GM19043 (cell line): Measurements from ENCODE around the gene SNX17.

Experiments used
- ATAC-seq: cut with Tn5 transposase; IDR thresholded peaks from one replicate; pipeline ENCODE4 v1.9.1; 2021; ENCODE audit warnings: low read depth; ENCODE audit not compliant: unreplicated experiment

The SNX17 gene

DNA sequence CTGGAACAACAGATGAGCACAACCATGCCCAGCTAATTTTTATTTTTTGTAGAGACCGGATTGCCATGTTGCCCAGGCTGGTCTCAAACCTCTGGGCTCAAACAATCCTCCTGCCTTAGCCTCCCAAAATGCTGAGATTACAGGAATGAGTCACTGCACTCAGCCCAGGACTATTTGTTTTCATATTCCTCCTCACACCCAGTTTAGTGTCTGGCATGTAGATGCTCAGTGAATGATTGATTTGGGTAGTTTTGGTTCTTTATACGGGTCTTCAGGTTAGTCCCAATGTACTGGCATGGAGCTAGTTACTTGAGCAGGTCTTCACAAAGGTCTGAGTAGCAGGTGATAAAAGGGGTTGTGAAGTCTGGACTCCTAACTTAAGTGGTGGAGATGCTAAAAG, 6.5 kb upstream of the SNX17 start:
- no peak for ATAC-seq

DNA sequence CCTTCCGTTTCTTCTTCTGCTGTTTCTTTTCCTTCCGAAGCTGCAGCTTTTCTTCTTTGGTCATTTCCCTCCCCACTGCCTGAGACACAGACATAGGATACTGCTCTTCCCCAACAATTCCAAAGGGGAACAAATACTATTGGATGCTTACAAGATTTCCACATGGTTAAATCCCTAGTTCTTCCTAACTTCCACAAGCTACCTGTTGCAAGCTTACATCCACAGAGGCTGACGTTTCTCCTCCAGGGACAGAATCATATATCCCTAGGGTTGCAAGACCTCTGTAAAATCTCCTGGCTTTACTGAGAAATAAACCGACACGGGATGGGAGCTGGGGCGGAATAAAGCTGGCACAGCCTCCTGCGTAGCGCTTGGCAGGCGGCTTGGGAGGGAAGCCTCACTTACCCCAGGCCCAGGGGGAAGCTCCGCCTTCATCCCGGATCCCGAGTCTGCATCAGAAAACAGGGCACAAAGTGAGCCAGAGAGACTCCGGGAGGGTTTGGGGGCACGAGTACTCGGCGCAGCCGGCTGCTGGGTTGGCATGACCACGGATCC, 868 bp upstream of the SNX17 start:
- ATAC-seq: no peak

DNA sequence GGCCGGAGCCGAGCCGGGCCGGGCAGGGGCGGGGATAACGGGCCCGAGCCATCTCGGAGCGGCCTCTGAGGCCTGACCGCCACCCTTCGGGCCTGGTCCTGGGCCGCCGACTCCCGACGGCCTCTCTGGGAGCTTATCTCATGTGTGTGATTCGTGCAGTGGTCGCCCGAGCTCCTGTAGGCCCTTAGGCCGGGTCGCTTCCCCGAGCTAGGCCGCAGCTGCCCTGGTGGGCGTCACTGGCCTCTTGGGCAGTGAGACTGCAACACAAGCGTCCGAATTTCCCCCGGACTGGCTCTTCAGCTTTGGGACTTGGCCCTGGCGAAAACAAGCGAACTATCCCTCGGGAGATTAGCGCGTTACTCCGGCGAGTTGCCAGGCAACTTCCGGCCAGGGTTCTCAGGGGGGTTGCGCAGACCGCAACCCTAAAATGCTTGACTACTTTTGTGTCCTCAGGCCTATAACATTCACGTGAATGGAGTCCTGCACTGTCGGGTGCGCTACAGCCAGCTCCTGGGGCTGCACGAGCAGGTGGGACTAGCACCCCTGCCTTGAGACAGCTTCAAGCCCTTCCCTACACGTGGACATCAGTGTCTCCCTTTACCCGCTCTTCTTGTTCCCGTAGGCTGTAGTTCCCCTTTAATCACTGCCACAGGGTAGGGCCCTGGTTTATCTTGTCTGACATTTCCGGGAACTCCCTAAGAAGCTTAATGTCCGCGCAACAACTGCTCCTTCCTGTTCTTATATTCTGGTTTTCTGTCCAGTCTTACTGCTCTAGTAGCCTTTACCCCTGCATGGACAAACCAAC, 602 bp downstream of the SNX17 start:
- peak; percentile 16 for ATAC-seq

DNA sequence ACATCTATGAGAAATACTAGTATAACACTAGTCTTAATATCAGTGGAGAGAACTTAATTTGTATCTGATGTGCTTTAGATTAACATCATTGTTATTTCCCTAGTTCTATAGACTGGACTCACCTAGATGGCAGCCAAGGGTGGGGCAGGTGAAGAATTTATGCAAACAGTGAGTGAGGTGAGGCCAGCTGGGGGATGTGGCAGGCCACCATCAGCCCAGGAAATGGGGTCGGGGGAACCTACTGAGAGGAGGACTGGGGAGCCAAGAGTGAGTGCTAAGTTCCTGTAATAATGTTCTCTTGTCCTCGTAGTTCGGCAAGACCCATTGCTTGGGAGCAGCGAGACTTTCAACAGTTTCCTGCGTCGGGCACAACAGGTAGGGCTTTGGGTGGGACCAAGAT, 2.5 kb downstream of the SNX17 start:
- no peak for ATAC-seq

DNA sequence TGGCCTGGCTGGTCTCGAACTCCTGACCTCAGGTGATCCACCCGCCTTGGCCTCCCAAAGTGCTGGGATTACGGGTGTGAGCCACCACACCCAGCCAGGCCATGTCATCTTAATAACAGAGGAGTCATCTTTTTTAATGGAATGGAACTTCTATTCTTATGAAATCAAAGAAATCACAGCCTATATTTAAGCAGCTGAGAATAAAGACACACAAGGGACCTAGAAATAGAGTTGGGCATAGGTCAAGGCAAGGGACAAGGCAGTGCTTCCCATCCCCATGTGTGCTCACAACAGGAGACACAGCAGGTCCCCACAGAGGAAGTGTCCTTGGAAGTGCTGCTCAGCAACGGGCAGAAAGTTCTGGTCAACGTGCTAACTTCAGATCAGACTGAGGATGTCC, 3.2 kb downstream of the SNX17 start:
- ATAC-seq: no peak

DNA sequence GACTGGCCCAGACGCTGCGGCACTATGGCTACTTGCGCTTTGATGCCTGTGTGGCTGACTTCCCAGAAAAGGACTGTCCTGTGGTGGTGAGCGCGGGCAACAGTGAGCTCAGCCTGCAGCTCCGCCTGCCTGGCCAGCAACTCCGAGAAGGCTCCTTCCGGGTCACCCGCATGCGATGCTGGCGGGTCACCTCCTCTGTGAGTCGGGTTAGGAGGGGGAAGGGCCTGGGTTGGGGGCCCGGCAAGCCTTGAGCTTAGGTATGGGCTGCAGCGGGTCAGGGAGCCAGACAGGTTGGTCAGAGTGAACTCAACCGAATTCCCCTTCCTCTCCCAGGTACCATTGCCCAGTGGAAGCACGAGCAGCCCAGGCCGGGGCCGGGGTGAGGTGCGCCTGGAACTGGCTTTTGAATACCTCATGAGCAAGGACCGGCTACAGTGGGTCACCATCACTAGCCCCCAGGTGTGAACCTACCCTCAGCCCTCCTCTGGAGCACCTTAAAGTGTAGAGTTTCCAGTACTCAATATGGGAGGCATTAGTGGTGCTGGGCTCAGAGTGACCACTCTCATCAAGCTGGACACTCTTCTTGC, 5.2 kb downstream of the SNX17 start:
- ATAC-seq: no peak

DNA sequence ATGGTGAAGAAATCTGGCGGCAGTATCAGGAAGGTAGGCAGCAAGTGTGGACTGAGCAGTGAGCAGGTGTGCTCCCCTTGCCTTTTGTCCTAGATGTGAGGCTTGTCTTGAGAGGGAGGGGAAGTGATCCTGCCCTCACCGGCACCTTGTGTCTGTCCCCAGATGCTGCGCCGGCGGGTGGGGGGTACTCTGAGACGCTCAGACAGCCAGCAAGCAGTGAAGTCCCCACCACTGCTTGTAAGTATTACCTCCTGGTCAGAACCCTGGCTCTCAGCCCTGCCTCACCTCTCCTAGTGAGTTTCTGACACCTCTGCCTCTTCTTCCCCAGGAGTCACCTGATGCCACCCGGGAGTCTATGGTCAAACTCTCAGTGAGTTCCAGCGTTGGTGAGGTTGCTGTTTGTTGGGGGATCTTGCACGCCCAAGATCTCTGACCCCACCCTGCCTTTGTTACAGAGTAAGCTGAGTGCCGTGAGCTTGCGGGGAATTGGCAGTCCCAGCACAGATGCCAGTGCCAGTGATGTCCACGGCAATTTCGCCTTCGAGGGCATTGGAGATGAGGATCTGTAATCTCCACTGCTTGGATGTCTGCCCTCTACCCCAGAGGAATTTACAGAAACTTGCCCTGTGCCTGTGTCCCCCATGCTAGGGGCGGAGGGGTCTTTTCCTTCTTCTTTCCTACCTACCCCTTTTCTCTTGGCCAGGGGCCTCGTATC, 5.9 kb downstream of the SNX17 start:
- no peak for ATAC-seq

DNA sequence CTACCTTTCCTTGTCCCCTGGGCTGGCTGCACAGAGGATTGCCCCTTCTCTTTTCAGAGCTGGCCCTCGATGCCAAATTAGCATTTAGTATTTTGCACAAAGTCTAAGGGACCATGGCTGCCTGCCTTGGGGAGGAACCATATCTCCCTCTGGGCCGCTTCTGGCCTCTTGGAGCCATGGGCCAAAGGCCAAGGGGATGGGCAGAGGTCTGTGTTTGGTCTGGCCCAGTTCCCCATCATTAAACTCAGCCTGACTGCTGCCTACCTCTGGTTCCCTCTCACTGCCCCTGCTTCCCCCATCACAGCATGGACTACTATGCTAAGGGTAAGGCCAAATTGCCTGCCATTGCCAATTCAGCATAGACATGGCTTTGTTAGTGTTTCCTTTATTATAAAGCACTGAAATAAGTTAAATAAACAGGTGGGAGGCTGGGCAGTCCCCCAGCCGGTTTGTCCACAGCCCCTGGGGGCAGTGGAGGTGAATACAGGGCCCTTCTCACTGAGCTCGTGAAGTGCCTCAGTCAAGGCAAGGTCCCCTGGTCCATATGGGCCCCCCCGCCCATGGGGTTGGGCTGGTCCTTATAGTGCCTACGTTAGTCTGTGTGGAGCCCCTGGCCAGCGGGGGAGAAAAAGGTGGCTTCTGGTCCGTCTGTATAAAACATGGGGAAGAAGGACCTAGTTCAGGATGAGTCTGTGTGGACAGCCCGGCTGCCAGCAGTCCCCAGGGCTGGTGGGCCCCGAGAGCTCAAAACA, 6.6 kb downstream of the SNX17 start:
- no peak for ATAC-seq

DNA sequence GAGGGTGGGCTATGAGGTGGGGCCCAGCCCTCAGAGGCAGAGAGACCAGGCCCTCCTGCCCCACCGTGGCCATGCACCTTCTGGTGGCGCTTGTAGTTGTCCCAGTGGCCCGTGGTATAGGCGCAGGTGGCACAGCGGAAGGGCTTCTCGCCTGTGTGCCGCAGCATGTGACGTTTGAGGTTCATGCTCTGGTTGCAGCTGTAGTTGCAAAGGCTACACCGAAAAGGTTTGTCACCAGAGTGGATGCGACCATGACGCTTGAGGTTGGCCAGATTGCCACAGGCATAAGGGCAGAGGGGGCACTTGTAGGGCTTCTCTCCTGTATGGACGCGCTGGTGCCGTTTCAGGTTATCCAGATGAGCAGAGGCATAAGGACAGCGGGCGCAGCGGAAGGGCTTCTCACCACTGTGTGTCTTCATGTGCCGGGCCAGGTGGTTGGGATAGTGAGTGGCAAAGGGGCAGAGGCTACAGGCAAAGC, 7.2 kb downstream of the SNX17 start:
- no peak for ATAC-seq

DNA sequence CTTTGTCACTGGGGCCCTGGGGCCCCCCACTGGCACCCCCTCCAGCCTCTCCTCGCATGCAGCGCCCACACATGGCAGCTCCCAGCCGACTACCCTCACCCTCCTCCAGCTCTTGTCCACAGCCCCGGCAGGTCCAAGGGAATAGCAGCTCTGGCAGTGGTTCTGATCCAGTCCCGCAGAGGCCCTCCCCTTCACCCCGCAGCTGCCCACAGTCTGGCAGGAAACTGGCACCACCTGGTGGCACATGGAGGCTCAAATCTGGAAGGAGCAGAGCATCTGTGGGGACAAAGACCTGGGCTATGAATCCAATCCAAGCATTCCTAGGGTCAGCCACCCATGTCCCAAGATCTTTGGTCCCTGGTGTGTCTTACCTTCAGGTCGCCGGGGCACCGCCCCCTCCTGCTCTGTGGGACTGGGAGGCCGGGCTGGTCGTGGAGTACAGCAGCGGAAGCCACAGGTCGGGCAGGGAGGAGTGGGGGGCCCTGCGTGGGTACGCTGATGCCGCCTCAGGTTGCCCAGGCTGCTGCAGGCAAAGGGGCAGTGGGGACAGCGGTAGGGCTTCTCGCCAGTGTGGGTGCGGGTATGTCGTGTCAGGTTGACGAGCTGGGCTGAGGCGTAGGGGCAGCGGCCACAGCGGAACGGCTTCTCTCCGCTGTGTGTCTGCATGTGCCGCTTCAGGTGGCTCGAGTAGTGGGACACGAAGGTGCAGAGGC, 7.8 kb downstream of the SNX17 start:
- no peak for ATAC-seq

DNA sequence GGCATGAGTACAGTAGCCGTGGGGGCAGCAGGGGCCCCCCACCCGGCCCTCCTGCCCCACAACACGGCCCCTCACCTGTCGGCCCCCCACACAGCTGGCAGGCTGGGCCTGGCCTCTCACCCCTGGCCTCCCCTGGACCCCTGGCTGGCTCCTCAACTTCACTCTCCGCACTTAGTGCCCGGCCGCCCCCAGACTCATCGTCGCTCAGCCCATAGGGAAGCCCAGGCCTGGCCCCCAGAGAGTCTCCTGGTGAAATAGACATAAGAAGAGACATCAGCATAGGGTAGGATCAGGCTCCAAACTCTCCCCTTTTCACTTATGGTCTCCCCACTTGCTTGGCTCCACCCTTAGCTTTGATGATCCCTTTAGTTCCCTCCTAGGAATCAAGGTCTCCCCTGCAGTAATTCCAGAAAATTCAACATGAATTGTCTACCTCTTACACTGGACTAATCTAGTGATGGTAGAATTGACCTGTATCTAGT, 8.4 kb downstream of the SNX17 start:
- no peak for ATAC-seq

DNA sequence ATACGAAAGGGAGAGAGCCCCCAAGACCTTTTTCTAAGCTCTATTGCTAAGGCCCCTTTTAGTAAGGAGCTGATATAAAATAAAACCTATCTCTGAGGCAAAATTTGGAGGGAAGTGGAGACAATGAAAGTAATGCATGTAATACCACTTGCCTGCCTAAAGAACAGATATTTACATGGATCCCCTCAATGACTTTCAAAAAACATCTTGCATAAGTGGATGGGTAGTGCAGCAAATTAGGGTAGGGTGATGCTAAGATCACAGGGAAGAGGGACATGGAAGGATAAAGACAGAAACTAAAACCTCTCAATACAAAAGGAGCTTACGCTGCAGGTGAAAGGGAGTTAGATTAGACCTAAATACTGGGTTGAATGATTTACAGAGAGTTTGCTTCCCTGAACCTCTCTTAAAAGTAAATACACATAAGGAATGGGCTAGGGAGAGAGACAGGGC, 9.0 kb downstream of the SNX17 start:
- no peak for ATAC-seq

DNA sequence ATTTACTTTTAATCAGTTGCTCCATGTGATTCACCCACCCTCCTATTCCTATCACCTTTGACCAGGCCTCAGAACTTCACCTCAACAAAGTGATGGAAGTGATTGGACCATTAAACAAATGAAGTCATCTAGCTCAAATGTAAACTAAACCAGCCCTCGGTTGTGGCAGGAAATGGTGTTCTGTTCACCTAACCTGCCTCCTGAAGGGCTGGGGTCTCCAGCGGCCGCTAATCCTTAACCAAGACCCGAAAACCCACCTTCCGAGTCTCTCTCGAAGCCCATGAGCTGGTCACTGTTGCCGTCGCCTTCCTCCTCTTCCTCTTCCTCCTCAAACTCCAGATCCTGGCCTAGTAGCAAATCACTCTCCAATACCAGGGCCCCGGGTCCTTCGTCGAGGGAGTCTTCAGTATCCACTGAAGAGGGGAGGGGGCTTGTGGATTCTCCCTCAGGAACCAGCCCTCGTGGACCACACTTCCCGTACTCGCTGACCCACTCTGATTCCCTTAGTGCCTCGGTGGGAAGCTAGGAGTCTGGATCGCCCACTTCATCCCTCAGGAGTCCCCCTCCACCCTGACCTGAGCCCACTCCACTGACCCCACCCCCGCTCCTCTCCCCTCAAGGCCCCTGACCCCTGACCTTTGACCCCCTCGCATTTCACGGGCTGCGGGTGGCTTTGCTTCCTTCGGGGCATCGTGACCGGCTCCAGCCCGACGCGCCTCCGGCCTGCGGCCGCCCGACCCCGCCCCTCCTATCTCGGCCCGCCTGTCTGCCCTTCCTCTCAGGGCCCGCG, 9.6 kb downstream of the SNX17 start:
- ATAC-seq: peak; percentile 30

DNA sequence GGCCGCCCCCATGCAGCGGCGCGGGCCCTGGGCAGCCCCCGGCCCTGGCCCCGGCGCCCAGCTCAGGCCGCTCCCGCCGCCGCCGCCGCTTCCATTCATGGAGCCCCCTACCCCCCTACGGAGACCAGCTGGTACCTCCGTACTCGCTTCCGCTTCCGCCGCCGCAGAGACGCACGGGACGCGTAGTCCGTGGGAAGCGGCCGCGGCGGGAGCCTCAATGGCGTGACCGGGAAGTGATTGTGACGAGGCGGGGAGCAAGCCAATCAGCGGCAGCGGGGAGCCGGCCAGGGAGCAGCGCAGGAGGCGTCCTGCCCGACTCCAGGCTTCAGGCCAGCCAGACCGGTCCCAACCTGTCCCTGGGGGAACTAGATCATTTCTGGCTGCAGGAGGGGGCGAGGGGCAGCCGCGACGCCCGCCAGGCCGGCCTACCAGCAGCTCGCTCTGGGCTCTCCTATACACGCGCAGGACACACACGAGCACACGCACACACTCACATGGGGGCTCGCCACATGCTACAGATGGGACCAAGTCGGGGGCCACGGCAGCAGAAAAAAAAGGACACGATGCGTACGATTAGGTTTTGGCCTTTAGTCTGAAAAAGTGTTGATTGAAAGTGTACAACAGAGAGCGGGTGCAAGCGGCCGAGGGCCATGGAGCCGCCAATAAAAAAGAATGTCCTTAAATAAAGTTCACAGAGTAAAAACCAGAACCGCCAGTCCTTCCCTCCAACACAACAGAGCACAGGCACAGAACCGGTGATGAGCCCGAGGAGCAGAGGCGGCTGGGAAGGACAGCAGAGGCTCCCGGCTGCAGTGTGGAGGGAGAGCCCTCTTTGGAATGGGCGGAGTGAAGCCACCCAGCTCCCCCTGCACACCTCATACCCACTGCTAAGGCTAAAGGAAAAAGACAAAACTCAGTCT, 10.5 kb downstream of the SNX17 start, which contains the start of gene ZNF513:
Gene ZNF513 (minus strand): TSS at position 109 of the 920 bp plus-strand sequence. CDS start 208 bp downstream, outside the sequence.
- ATAC-seq: peak; percentile 91

DNA sequence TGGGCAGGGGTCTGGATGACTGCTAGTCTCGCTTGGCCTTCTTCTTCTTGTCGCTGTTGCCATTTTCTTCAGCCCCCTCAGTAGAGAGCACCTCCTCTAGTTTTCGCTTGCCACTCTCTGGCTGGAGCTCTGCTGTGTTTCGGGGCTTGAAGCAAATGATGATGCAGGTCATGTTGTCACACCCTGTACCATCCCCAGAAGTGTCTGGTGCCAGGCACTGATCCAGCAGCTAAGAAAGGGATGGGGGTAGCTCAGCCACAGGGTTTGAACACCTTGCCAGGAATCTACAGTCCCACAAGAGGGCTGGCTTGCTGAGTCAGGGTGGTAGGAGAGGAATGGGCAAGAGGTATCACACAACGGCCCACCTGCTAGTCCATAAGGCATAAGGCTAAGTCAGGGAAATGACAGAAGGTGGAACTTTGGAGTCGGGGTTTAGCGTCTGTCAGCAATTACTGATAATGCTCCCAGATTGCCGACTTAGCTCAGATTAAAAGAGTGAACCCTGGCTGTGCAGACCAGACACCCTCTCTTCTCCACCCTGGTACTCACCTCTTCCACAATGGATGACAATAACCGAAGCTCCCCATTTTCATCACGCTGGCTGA, 11.3 kb downstream of the SNX17 start:
- ATAC-seq: no peak

DNA sequence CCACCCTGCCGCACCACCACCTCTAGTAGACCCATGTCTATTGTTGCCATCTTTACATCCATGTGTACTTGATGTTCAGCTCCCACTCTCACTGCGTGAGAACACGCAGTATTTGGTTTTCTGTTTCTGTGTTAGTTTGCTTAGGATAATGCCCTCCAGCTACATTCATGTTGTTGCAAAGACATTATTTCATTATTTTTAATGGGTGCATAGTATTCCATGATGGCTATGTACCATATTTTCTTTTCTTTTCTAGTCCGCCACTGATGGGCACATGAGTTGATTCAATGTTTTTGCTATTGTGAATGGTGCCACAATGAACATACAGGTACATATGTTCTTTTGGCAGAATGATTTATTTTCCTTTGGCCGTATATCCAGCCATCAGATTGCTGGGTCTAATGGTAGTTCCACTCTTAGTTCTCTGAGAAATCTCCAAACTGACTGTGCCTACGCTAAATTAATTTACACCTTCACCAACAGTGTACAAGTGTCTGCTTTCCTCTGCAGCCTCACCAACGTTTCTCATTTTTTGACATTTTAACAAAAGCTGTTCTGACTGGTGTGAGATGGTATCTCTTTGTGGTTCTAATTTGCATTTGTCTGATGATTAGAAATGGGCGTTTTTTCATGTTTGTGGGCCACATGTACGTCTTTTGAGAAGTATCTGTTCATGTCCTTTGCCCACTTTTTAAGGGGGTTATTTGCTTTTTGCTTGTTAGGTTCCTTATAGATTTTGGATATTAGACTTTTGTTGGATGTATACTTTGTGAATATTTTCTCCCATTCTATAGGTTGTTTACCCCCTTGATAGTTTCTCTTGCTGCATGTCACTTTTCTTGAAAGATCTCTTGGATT, 20.6 kb downstream of the SNX17 start:
- ATAC-seq: no peak
